Ramos (cell line): ENCODE measurements around the gene SCCPDH.
"Not testable (repeated sequence)": the region's sequence is repeated elsewhere in the genome, so short reads cannot be mapped to it uniquely, and the experiment has no call there.

Experiments
- in situ Hi-C: fragments of 300-500 bp; cut with MboI; formaldehyde crosslinking; loops from one replicate; pipeline ENCODE4 v1.14.3; 2022; ENCODE audit warnings: low sequenced_read_pairs; ENCODE audit not compliant: unreplicated experiment

Gene SCCPDH

DNA sequence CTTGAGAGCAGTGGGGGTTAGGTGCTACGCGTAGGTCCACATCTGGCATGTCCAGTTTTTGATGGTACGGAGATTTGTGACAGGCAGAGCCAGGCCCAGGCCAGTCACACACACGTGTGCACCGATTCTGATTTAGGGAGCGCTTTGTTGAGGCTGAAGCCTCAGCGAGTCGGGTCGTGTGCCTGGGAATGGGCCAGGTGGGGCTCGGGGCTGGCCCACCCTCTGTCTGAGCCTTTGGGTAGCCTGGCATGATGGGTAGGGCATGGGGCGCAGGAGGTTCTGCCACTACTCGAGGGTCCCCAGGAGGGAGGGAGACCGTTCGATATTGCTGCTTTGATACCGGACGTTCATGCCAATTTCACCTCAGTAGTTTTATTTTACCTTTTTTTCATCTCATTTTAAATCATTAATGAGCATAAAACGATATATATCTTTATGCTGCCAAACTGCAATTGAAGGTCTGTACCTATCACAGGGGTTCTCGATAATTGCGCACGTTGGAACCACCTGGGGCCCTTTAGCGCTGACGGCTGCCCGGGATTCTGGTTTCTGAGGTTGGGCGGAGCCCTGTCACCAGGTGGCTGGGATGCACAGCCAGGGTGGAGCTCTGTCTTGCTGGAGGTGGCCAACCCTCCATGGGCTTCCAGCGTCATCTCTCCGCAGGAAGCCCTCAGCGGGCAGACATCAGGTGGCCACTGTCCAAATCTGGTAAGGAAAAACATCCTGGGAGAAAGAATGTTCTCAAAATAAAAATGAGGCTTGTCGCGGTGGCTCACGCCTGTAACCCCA lies 71.9 kb downstream of the SCCPDH start:
- in situ Hi-C loops: no loop called here

DNA sequence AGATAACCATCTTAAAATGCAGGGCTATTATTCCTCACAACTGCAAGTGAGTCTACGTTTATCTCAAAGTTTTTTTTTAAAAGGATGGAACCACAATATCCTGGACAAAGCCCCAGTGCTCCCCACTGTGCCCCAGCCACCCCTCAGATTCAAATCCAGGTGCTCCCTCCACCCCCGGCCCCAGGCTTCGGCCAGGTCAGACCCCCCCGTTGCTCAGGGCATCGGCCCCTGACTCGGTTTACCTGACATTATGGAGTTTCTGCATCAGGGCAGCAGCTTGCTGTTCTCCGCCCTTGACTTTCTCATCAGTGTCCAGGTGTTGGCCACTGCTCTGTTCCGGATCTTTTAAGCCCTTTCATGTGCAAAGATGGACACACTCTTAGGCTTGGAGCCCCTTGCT lies 72.9 kb downstream of the SCCPDH start:
- in situ Hi-C loops: no loop called here

DNA sequence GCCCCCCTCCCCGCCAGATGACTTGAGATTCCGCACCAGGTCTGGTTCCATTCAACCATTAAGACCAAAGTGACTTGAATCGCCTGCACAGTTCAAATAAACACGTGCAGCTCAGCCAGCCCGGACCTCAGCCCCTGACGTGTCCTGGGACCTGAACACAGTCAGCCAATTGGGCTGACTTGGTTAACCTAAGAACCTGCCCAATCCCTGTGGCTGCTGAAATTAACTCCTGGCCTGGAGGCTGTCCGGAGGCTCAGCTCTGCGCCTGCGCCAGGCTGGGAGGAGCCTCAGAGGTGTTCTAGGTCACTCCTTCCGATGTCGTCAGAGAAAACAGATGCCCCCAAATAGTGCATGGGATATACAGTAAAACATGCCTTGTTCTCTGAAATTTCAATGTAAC lies 73.4 kb downstream of the SCCPDH start:
- in situ Hi-C loops: no loop called here

DNA sequence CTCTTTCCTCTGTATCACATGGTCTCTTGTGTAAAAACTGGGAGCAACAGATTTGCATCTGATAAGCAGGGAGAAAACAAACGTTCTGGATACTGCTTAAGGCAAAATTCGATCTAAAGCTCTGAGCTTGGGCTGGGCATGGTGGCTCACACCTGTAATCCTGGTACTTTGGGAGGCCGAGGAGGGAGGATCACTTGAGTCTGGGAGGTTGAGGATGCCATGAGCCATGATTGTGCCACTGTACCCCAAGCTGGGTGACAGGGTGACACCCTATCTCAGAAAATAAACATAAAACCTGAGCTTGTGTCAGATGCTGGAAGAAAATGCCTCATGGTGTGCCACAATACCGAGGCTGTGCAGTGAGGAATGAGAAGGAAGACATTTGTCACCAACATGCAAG lies 73.9 kb downstream of the SCCPDH start:
- in situ Hi-C loops: no loop called here

DNA sequence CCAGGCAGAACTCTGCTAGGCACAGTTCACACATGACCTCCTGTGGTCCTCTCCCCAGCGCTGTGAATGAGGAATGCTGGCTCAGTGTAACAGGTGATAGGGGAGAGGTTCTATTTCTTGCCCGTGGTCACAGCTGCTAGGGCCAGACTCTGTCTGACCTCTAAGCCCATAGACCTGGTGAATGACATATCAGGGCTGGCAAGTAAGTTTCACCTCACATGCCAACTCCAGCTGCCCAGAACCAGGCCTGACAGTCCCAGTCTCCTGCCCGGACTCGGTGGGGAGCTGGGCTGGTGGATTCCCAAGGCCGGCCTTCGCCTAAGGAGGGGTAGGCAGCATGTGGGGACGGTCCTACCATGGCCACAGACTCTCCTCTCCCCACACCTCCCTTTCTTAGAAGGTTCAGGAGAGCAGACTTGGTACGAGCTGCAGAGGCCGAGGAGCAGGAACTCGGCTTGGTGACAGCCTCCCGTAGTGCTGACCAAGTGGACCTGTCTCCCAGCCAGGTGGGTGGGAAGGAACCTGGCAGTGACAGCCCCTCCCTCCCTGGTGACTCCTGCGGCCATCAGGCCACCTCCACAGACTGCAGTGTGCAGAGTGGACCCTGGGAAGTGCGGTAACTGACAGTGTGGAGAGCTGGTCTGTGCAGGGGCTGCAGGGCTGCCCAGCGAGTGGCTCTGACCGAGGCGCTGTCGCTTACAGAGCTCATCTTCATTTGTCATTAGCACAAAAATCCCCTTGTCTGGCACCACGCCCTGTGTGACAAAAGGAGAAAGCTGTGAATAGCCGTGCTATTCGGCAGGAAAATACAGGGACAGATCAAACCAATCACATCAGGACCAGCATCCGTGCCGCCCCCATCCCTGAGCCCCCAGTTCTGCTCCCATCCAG lies 74.6 kb downstream of the SCCPDH start:
- in situ Hi-C loops: no loop called here

DNA sequence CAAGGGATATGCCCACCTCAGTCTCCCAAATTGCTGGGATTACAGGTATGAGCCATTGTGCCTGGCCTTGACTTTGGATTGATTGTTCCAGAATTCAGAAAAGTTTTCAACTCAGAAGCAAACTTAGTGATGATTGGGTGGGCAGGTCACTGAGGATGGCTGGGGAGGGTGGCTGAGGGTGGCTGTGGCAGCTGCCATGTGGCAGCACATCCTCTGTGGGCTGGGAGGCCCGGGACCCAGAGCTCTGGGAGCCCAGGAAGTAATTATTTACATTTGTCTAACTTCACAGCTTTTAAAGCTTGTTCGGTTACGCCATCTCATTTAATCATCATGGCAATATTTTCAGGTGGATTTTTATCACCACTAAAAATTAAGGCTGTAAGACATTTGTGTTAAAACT lies 76.1 kb downstream of the SCCPDH start:
- in situ Hi-C loops: no loop called here

DNA sequence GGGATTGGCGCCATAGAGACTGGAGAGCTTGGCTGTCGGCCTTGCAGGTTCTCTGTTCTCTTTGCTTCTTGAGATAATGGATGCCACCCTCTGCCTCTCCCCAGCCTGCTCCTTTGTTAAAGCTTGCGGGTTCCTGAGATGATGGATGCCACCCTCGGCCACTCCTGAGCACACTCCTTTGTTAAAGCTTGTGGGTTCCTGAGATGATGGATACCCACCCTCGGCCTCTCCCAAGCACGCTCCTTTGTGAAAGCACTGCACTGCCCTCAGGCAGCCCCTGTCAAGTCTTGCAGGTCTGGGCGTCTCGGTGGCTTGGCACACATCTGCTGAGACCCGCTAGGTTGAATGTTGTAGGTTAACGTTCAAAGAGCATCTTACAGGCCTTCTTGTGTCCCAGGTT lies 76.5 kb downstream of the SCCPDH start:
- in situ Hi-C loops: no loop called here

DNA sequence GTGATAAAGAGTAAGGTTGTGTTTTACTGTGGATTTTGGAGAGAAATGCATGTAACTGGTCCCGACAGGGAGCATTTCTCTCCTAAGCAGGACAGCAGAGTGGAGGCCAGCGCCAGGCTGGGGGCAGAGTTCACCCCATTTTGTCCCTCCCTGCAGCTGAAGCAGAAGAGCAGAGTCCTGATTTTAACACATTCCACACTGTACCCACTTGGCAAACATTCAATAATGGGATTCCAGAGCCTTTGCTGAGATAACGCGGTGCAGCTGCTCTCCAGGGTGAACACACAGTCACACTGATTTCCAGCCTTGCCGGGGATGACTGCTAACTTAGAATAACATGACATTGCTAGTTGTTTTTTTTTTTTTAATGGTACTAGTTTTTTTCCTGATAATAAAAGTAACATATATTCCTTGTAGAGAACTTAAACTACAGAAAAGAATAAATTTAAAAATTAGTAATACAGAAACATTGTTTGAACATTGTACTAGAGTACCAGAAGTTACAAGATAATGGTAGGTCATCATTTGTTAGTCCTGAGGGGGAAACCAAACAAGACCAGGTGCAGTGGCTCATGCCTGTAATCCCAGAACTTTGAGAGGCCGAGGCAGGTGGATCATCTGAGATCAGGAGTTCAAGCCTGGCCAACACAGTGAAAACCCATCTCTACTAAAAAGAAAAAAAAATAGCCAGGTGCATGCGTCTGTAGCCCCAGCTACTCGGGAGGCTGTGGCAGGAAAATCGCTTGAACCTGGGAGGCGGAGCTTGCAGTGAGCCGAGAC lies 77.2 kb downstream of the SCCPDH start:
- in situ Hi-C loops: no loop called here

DNA sequence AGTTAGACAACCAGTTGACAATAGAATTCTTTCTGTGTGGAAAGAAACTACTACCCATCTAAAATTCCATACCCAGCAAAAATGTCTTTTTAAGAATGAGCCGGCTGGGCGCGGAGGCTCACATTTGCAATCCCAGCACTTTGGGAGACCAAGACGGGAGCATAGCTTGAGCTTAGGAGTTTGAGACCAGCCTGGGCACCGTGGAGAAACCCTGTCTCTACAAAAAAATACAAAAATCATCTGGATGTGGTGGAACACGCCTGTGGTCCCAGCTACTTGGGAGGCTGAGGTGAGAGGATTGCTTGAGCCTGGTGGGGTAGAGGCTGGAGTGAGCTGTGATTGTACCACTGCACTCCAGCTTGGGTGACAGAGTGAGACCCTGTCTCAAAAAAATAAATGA lies 79.2 kb downstream of the SCCPDH start:
- in situ Hi-C loops: no loop called here

DNA sequence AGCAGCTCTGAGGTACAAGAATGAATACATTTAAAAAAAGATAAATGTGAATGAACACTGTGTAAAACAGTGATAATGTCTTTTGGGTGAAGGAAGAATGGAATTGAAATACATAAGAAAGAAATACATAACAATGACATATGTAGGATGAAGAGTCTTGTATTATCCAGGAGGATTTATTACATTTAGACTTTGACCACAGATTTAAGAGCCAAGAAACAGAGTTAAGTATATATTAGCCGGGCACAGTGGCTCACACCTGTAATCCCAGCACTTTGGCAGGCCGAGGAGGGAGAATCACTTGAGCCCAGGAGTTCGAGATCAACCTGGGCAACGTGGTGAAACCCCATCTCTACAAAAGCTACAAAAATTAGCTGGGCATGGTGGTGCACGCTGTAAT lies 79.7 kb downstream of the SCCPDH start:
- in situ Hi-C loops: no loop called here

DNA sequence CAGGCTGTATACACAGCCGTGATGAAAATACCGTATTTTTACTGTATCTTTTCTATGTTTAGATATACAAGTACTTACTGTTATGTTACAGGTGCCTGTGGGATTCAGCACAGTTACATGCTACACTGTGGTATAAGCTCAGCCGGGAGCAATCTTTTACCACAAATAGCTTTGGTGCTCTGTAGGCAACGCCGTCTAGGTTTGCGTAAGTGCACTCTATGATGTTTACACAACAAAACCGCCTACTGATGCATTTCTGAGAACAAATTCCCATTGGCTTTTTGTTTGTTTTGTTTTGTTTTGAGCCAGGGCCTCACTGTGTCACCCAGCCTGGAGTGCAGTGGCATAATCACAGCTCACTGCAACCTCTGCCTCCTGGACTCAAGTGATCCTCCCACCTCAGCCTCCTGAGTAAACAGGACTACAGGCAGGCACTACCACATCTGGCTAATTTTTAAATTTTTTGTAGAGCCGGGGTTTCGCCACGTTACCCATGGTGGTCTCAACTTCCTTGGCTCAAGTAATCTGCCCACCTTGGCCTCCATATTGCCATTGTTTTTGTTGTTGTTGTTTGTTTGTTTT lies 81.0 kb downstream of the SCCPDH start:
- in situ Hi-C loops: no loop called here

DNA sequence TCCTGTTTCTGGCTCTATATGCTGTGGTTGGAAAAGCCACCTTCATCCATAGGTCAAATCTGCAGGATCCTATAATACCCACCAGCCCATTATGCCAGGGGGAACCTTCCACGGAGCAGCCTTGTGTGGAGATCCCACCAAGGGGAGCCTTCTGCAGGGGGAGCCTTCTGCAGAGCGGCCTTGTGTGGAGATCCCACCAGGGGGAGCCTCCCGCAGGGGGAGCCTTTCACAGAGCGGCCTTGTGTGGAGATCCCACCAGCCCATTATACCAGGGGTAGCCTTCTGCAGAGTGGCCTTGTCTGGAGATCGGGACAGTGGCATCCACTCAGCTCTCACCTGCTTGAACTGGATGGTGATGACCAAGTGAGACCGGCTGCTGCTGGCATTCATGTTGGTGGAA lies 85.3 kb downstream of the SCCPDH start:
- in situ Hi-C loops: no loop called here

DNA sequence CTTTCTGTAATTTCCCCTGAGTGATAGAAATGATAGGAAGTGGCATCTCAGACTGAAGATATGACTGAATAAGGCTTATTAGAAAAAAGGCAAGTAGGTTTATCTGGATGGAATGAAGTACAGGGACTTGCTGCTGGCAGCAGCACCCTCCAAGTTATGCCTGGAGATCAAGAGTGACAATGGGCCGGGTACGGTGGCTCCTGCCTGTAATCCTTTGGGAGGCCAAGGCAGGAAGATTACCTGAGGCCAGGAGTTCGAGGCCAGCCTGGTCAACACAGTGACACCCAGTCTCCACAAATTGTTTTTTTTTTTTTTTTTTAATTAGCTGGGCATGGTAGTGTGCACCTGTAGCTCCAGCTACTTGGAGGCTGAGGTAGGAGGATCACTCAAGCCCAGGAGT lies 87.8 kb downstream of the SCCPDH start:
- in situ Hi-C loops: no loop called here

DNA sequence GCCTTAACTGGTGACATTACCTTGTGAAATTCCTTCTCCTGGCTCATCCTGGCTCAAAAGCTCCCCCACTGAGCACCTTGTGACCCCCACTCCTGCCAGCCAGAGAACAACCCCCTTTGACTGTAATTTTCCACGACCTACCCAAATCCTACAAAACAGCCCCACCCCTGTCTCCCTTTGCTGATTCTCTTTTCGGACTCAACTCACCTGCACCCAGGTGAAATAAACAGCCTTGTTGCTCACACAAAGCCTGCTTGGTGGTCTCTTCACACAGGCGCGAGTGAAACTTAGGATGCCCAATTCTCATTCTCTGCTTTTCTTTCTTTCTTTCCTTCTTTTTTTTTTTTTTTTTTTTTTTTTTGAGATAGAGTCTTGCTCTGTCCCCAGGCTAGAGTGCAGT lies 89.1 kb downstream of the SCCPDH start:
- in situ Hi-C loops: not testable (repeated sequence)

DNA sequence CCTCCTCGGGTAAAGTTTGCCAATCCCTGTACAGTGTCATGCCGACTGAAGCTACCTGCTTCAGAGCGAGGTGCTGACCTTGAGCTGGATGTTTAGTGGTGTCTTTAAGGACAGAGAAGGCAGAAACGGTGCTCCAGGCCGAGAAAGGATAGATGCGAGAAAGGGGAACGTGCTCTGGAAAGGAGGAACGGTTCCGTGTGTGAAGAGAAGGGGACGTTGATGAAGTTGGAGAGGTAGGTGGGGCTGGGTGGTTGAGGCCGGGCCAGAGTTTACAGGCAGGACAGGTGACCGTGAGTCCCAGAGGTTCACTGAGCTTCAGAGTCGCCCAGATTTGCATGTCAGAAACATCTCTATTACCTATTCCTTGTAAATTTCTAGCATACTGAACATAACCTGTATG lies 90.7 kb downstream of the SCCPDH start:
- in situ Hi-C loops: no loop called here

DNA sequence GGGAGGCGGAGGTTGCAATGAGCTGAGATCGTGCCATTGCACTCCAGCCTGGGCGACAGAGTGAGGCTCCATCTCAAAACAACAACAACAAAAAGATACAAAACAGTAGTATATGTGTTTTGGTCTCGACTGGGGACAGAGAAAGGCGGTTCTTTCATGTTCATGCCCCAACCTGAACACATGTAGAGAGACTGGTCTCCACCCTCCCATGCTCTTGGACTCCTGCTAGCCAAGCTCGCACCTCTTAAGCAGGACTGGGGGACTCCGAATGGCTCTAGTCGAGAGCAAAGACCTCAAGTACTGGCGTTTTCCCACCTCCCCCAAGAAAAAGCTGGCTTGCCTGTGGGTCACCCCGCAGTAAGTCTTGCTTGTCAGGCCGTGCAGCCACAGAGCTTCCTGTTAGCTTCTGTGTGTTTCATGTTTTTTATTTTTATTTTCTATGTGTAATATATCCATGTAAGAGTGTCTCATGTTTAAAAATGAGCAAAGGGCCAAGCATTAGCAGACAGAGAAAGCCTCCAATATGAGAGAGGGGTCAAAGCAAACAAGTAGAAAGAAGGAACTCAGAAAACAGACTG lies 91.6 kb downstream of the SCCPDH start:
- in situ Hi-C loops: no loop called here
